PC-9 (cell line): ENCODE data around the gene NEDD9. TPM values are rescaled to one million over a fixed set of nuclear protein-coding genes. Genes with fewer than 3 reads are reported as not detected.

ENCODE experiments used
- BruUV-seq: library from RNA; stranded (reverse); fragments of 400-500 nt; replicated peaks from 2 replicates; lab custom pipeline; 2021; lab: Mats Ljungman, UMichigan
- CTCF ChIA-PET: fragments of 300-600 bp; sonication (Branson Sonifier 250); formaldehyde crosslinking; loops from one replicate; lab custom pipeline; 2022; ENCODE audit warnings: antibody characterized with exemption; lab: Charles Lee
- POLR2A ChIA-PET: fragments of 300-600 bp; sonication (Branson Sonifier 250); formaldehyde crosslinking; loops from one replicate; lab custom pipeline; 2022; ENCODE audit warnings: antibody characterized with exemption; ENCODE audit not compliant: unreplicated experiment; lab: Charles Lee
- DNase-seq, 2 experiments: peaks; one replicate each; pipeline versions ENCODE4 v3.0.0 to v3.0.0-alpha.2; 2015 to 2022; ENCODE audit warnings: mixed read lengths in 1 of 2
- H2AFZ ChIP-seq: fragments of 200-600 bp; sonication (generic); 2 replicates; pipeline ENCODE4 v1.8.1; 2017; ENCODE audit warnings: antibody characterized with exemption
- H3F3A ChIP-seq: fragments of 200-600 bp; sonication (generic); 2 replicates; pipeline ENCODE4 v1.8.1; 2017; ENCODE audit warnings: antibody characterized with exemption, mild to moderate bottlenecking, low read depth; ENCODE audit not compliant: insufficient read depth
- H3K27ac ChIP-seq: fragments of 200-600 bp; sonication (generic); 2 replicates; pipeline ENCODE4 v1.6.1; 2016; ENCODE audit warnings: mixed run types
- H3K27me3 ChIP-seq: fragments of 200-600 bp; sonication (generic); 2 replicates; pipeline ENCODE4 v1.6.1; 2016; ENCODE audit warnings: low read depth, mixed run types; ENCODE audit not compliant: insufficient read depth
- H3K36me3 ChIP-seq: fragments of 200-600 bp; sonication (generic); 2 replicates; pipeline ENCODE4 v1.6.1; 2016; ENCODE audit warnings: low read depth, mixed run types
- H3K4me1 ChIP-seq: fragments of 200-600 bp; sonication (generic); replicated peaks from 2 replicates; pipeline ENCODE4 v1.6.1; 2016; ENCODE audit warnings: mixed run types; ENCODE audit not compliant: insufficient read depth
- H3K4me2 ChIP-seq: fragments of 200-600 bp; sonication (generic); 2 replicates; pipeline ENCODE4 v1.6.1; 2017; ENCODE audit warnings: mixed run types
- H3K4me3 ChIP-seq: fragments of 200-600 bp; sonication (generic); 2 replicates; pipeline ENCODE4 v1.6.1; 2016; ENCODE audit warnings: mixed run types
- H3K79me2 ChIP-seq: fragments of 200-600 bp; sonication (generic); 2 replicates; pipeline ENCODE4 v1.6.1; 2017; ENCODE audit warnings: low read depth, mixed run types
- H3K9me2 ChIP-seq: fragments of 200-600 bp; sonication (generic); 2 replicates; pipeline ENCODE4 v1.8.1; 2017; ENCODE audit warnings: mild to moderate bottlenecking; ENCODE audit not compliant: insufficient read depth
- H3K9me3 ChIP-seq: fragments of 200-600 bp; sonication (generic); 2 replicates; pipeline ENCODE4 v1.8.1; 2016; ENCODE audit warnings: low read depth; ENCODE audit not compliant: insufficient read depth
- H4K20me1 ChIP-seq: fragments of 200-600 bp; sonication (generic); 2 replicates; pipeline ENCODE4 v1.8.1; 2017; ENCODE audit not compliant: insufficient read depth
- CTCF ChIP-seq: fragments of 200-600 bp; sonication (generic); conservative IDR thresholded peaks from 2 replicates; pipeline ENCODE4 v1.6.1; 2017; ENCODE audit warnings: mixed run types, antibody characterized with exemption, mild to moderate bottlenecking, moderate library complexity
- EZH2 ChIP-seq: fragments of 200-600 bp; sonication (generic); IDR thresholded peaks from 2 replicates; pipeline ENCODE4 v1.8.0; 2017; ENCODE audit warnings: antibody characterized with exemption, low read depth
- intact Hi-C: fragments of 100-400 bp; cut with micrococcal nuclease; formaldehyde crosslinking; loops from one replicate; pipeline ENCODE4 v1.10.0; 2022; ENCODE audit not compliant: unreplicated experiment
- total RNA-seq: library from RNA; stranded (reverse); gene quantifications from 2 replicates; pipeline ENCODE4 v1.2.3, GENCODE V29; 2021

Gene NEDD9
- total RNA-seq, 1 experiment from 2014 or later: 57.5 TPM

- H3K9me3 ChIP-seq: no peaks in the 10 kb centered on the region
- DNase-seq: no peak
- H3K4me3 ChIP-seq: no peak overlapping the region
- H3K36me3 ChIP-seq: peaks cover 9% of the 10 kb centered on the region; the same call in 1 of the 2 replicates
- H4K20me1 ChIP-seq: no peaks in the 10 kb centered on the region
- no peak for TF ChIP-seq CTCF
- no peak for TF ChIP-seq EZH2
- no peak overlapping the region for H2AFZ ChIP-seq
- ChIA-PET POLR2A (interaction anchor here (0.7 kb wide), 1 partner anchor 27 kb away, joined by 3 read pairs; no protein-coding TSS in a partner anchor), CTCF (no interaction called here)
- H3F3A ChIP-seq: peaks cover 6% of the 10 kb centered on the region; the same call in 1 of the 2 replicates
- H3K9me2 ChIP-seq: no peaks in the 10 kb centered on the region
- no peak overlapping the region for H3K27ac ChIP-seq
- intact Hi-C loops: no loop called here
- no peaks in the 10 kb centered on the region for H3K4me1 ChIP-seq
- H3K4me2 ChIP-seq: no peak overlapping the region
- H3K79me2 ChIP-seq: no peaks in the 10 kb centered on the region
- no TSS peak for BruUV-seq
- H3K27me3 ChIP-seq: no peaks in the 10 kb centered on the region
Measured at GRCh38 chr6:11185204-11185842, 47.1 kb downstream of the NEDD9 start.

GRCh38 chr6:11183761-11184362, 48.6 kb downstream of the NEDD9 start:
- Histone ChIP-seq H3K36me3 (peaks cover 9% of the 10 kb centered on the region; the same call in 1 of the 2 replicates), H3K79me2 (no peaks in the 10 kb centered on the region), H3K4me3 (no peak overlapping the region), H3K27ac (no peak overlapping the region), H3K4me1 (no peaks in the 10 kb centered on the region), H2AFZ (no peak overlapping the region), H3K9me3 (no peaks in the 10 kb centered on the region), H3F3A (peaks cover 6% of the 10 kb centered on the region; the same call in 1 of the 2 replicates), H3K4me2 (no peak overlapping the region), H4K20me1 (no peaks in the 10 kb centered on the region), H3K9me2 (no peaks in the 10 kb centered on the region), H3K27me3 (no peaks in the 10 kb centered on the region)
- ChIA-PET CTCF (no interaction called here), POLR2A (interaction anchor here (0.6 kb wide), 1 partner anchor 21 kb away, joined by 5 read pairs; no protein-coding TSS in a partner anchor)
- TF ChIP-seq EZH2 (no peak), CTCF (no peak)
- BruUV-seq: no TSS peak
- intact Hi-C loops: no loop called here
- DNase-seq: no peak

- CTCF ChIA-PET: no interaction called here
- peaks cover 6% of the 10 kb centered on the region; the same call in 1 of the 2 replicates for H3F3A ChIP-seq
Measured at GRCh38 chr6:11181478-11182136, 50.9 kb downstream of the NEDD9 start.

More at GRCh38 chr6:11181478-11182136, 50.9 kb downstream of the NEDD9 start:
- H3K9me2 ChIP-seq: no peaks in the 10 kb centered on the region
- H3K27me3 ChIP-seq: no peaks in the 10 kb centered on the region
- intact Hi-C loops: no loop called here
- POLR2A ChIA-PET: no interaction called here
- H3K4me1 ChIP-seq: no peaks in the 10 kb centered on the region
- TF ChIP-seq EZH2: no peak
- TF ChIP-seq CTCF: no peak
- H3K36me3 ChIP-seq: peaks cover 6% of the 10 kb centered on the region; the same call in 1 of the 2 replicates
- no peaks in the 10 kb centered on the region for H3K79me2 ChIP-seq
- H4K20me1 ChIP-seq: no peaks in the 10 kb centered on the region
- H2AFZ ChIP-seq: no peak overlapping the region
- no peak overlapping the region for H3K4me2 ChIP-seq
- DNase-seq: no peak
- BruUV-seq: no TSS peak
- no peak overlapping the region for H3K4me3 ChIP-seq
- H3K27ac ChIP-seq: no peak overlapping the region
- H3K9me3 ChIP-seq: no peaks in the 10 kb centered on the region
